T1000 (cell line): ENCODE results near the gene NEMP2.
"Not testable (repeated sequence)": the region's sequence is repeated elsewhere in the genome, so short reads cannot be mapped to it uniquely, and the experiment has no call there.

Experiments
- DNase-seq: peaks from one replicate; lab custom pipeline; 2025; ENCODE audit warnings: mixed read lengths; lab: John Stamatoyannopoulos, UW

The NEMP2 gene

DNA sequence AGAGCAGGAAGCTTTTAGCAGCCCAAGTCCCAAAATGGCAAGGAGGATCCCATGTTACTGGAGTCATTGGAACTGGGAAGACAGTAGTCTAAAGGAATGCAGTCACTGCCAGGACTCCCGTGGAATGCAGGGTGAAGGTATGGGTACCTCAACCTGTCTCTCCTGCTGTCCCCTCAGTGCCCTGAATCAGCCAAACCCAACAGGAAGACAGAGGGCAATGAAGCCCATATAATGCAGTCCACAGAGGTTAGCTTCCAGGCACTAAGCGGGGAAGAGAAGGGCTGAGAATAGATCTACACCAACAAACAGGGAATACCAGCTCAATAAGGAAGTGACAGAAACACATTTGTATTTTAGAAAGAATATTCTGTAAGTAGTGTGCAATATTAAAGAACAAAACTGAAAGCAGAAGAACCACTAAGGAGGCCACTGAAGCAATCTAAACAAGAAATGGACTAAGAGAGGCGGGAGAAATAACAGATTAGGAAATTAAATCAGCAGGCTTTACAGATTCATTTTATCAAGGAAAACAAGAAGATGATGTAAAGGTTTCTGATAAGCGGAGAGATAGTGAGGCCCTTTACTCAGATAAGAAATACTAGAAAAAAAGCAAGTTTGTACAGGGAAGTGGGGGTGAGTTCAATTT, 8.3 kb downstream of the NEMP2 start:
- DNase-seq, result no peak

DNA sequence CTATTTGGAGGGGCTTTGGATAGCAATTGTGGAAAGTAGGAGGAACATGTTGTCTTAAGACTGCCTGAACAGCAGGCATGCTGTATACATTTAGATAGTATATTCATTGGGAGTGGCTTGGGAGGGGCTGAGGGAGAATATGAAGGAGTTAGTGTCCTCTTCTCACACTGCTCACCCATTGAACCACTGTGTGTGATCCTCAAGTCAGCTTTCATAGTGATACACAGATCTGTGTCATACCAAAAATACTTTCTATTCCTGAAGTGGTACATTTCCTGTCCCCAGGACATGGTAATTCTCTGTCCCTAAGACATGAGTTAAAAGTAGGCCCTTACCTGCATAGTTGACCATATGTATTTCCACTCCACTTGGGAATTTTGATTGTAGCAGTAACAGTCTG, 9.6 kb downstream of the NEMP2 start:
- no peak for DNase-seq

GRCh38 chr2:190519975-190520767, 14.4 kb downstream of the NEMP2 start:
- DNase-seq, result no peak

DNA sequence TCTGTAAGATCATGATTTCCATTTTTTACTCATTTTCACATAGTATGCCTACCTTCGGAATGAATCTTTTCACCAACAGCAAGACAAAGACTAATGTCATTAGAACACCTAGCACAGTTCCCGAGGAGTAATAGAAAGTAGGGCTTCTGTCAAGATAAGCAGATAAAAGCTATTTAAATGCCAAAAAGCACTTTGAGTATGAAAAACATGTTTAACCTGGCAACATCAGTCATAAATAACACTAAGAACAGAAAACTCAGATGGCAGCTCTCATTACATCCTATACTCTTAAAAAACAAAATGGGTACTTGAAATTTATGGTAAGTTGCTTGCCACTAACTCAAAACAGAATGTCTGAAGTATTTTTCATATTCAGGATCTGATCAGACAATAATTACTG, 17.1 kb downstream of the NEMP2 start:
- DNase-seq, result no peak

GRCh38 chr2:190515687-190516086, 18.8 kb downstream of the NEMP2 start:
- DNase-seq, result no peak

DNA sequence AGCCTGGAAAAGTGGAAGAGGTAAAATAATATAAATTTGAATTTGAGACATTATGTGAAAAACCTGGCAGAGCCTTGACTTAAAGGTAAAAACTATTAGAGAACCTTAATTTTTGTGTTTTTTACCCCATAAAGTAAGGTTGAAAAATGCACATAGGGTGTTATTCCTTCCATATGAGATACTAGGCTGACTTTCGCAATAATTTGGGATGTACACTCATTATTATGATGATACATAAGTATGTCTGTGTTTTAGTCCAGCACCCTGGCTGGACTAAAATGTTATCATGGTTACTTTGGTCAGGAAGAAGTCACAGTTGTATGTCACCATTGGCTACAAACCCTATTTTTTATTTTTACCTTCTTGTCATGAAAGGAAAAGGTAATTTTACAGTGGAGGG, 19.8 kb downstream of the NEMP2 start:
- DNase-seq, result no peak

DNA sequence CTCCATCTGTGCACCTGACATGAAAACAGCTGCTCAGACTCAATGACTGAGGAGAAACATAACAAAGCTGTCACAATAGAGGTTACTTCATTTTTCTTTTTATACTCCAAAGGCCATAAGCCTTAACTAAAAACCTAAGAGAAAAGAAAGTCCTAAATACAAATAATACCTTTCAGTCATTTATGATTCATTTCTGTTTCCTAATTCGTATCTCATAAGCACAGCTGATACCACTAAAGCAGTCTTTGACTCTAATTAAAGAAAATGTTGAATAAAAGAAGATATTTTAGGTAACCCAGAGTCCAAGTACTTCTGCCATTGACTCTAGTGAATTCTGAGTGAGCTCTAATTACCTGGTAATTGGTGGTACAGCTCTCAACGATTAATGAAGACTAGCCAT, 20.6 kb downstream of the NEMP2 start:
- DNase-seq, result no peak

GRCh38 chr2:190512539-190513095, 21.9 kb downstream of the NEMP2 start:
- DNase-seq, result no peak

GRCh38 chr2:190511104-190511503, 23.4 kb downstream of the NEMP2 start:
- DNase-seq, result no peak

DNA sequence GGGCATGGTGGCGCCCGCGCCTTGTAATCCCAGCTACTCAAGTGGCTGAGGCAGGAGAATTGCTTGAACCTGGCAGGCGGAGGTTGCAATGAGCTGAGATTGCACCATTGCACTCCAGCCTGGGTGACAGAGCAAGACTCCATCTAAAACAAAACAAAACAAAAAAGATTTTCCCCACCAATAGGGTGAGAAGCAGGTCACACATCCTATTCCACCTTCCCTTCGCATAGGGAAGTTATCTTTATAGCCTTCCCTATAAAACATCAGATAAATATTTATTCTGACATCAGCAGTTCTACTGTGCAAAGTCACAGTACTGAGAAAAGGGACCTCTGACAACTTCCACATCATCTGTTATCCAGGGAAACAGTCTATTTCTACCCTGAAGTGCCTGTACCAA, 24.6 kb downstream of the NEMP2 start:
- not testable (repeated sequence) for DNase-seq

GRCh38 chr2:190507135-190507534, 27.4 kb downstream of the NEMP2 start:
- DNase-seq, result no peak

GRCh38 chr2:190506666-190507065, 27.9 kb downstream of the NEMP2 start:
- no peak for DNase-seq

DNA sequence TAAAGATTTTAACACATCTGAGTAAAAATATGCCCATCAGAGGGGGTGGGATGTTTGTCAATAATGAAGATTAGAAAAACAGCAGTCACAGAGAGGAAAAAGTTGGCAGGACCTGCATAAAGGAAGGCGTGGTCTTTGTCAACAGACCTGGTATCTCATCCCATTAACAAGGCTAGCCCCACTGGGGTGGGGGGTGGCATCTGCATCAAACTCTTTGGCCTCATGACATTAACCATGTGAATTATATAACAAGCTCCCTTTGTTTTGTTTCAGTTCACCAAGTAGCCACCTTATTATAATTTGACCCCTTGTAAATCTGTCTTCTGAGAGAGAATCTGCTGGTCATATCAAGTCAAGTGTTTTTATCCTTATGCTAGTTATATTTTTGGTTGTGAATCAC, 28.8 kb downstream of the NEMP2 start:
- DNase-seq, result no peak

GRCh38 chr2:190504912-190505311, 29.6 kb downstream of the NEMP2 start:
- DNase-seq, result no peak

- no peak for DNase-seq
These were observed 31.4 kb downstream of the NEMP2 start for GRCh38 chr2:190503088-190503487.

- DNase-seq, result no peak
These were observed 32.7 kb downstream of the NEMP2 start for GRCh38 chr2:190501702-190502407.

- DNase-seq, result no peak
These were observed 33.3 kb downstream of the NEMP2 start for GRCh38 chr2:190501231-190501630.

DNA sequence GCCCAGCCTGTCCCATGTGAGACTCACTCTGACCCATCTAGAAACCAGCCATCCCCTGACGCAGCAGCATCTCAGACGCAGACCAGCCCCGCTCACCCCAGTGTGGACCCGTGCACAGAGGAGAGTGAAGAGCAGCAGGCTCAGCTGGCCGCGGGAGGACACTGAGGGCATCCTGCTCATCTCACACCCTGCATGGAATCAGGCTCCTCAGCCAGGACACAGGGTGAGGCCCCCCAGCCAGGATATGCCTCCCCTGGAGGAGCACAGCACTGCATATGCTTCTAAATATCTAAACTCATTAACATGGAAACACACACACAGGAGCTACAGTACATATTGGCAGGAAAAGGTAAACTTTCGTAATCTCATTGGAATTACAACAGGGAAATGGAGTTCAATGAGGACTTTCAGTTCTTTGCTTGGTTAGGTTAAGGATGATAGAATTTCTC, 34.4 kb downstream of the NEMP2 start:
- DNase-seq, result no peak

DNA sequence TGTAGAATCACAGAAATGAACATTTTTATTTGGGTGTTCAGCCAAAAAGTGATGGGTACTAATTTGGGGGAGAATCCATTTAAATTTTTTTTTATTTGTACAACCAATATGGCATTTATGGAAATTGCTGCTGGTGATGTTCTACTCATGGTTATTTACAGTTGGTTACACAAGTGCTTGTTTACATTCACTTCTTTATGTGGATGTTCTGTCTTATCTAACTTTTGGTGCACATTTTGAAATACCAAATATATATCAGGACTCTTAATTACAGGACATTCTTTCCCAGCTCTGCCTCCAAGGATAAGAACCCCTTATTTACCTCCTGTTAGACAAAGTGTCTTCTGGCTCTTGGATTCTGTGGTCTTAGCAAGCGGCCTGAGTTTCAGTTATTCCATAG, 35.2 kb downstream of the NEMP2 start:
- DNase-seq, result no peak

DNA sequence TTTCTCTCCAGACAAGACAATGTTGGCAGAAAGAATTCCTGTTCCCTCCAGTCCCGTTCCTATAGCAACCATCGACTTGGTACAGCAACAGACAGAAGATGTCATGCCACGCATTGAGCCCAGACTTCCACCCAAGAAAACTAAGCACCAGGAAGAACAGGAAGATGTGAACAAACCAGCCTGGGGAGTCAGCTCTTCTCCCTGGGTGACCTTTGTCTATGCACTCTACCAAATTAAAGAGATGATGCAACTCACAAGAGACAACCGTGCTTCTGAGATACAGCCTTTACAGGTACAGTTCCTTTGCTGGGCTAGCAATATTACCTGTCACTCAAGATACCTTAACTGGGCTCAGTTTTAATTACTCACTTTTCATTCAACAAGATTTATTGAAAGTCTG, 37.1 kb downstream of the NEMP2 start:
- DNase-seq, result no peak

GRCh38 chr2:190494600-190495227, 39.8 kb downstream of the NEMP2 start:
- not testable (repeated sequence) for DNase-seq

DNA sequence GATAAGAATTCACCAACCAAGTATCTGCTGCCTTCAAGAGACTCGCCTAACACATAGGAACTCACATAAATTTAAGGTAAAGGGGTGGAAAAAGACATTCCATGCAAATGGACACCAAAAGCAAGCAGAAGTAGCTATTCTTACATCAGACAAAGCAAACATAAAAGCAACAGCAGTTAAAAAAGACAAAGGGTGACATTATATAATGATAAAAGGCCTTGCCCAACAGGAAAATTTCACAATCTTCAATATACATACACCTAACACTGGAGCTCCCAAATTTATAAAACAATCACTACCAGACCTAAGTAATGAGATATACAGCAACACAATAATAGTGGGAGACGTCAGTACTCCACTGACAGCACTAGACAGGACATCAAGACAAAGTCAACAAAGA, 41.4 kb downstream of the NEMP2 start:
- DNase-seq, result no peak
